ENCODE data around the gene LCP2.

Gene LCP2

GRCh38 chr5:170296036-170296934 is 1.3 kb downstream of the LCP2 start:
- Histone ChIP-seq H3K9me2 (replicated peaks; ENCODE audit: low read depth, low read length) (no peaks in the 10 kb centered on the region), H3K27me3 (ENCODE audit: insufficient read depth, low read length, poor library complexity, severe bottlenecking) (no peaks in the 10 kb centered on the region), H3F3A (ENCODE audit: low read depth) (no peaks in the 10 kb centered on the region), H3K4me1 (ENCODE audit: insufficient read depth, low read length, poor library complexity, severe bottlenecking) (peaks cover 36% of the 10 kb centered on the region), H3K4me2 (ENCODE audit: low read depth, low read length, poor library complexity, severe bottlenecking) (peak overlapping the region; percentile 91), H3K36me3 (ENCODE audit: insufficient read depth, low read length) (peaks cover 18% of the 10 kb centered on the region), H4K20me1 (ENCODE audit: insufficient read depth, low read length, poor library complexity, severe bottlenecking) (peaks cover 33% of the 10 kb centered on the region), H3K9me3 (ENCODE audit: insufficient read depth, low read depth, low read length) (no peaks in the 10 kb centered on the region), H3K79me2 (ENCODE audit: insufficient read depth, low read length) (peaks cover 88% of the 10 kb centered on the region), H3K9ac (ENCODE audit: low read depth, low read length, poor library complexity, severe bottlenecking) (peak overlapping the region; percentile 99), H3K4me3 (ENCODE audit: low read length, poor library complexity, severe bottlenecking) (peak overlapping the region; percentile 99), H2AFZ (ENCODE audit: low read length) (no peak overlapping the region)
- TF ChIP-seq EZH2phosphoT487 (IDR thresholded peaks at IDR 0.05; ENCODE audit: borderline replicate concordance) (no peak), CTCF (conservative IDR thresholded peaks at IDR 0.05; ENCODE audit: low read length) (no peak)

GRCh38 chr5:170294556-170294955 is 3.0 kb downstream of the LCP2 start:
- no peak for TF ChIP-seq EZH2phosphoT487 (IDR thresholded peaks at IDR 0.05; ENCODE audit: borderline replicate concordance)
- TF ChIP-seq CTCF (conservative IDR thresholded peaks at IDR 0.05; ENCODE audit: low read length) = no peak
- H3K27me3 ChIP-seq (ENCODE audit: insufficient read depth, low read length, poor library complexity, severe bottlenecking) = no peaks in the 10 kb centered on the region
- H4K20me1 ChIP-seq (ENCODE audit: insufficient read depth, low read length, poor library complexity, severe bottlenecking) = peaks cover 36% of the 10 kb centered on the region
- H3K9me3 ChIP-seq (ENCODE audit: insufficient read depth, low read depth, low read length) = no peaks in the 10 kb centered on the region
- H2AFZ ChIP-seq (ENCODE audit: low read length) = no peak overlapping the region
- peaks cover 42% of the 10 kb centered on the region for H3K4me1 ChIP-seq (ENCODE audit: insufficient read depth, low read length, poor library complexity, severe bottlenecking)
- H3K9ac ChIP-seq (ENCODE audit: low read depth, low read length, poor library complexity, severe bottlenecking) = peak overlapping the region; percentile 99
- H3F3A ChIP-seq (ENCODE audit: low read depth) = no peaks in the 10 kb centered on the region
- peaks cover 32% of the 10 kb centered on the region for H3K36me3 ChIP-seq (ENCODE audit: insufficient read depth, low read length)
- peaks cover 95% of the 10 kb centered on the region for H3K79me2 ChIP-seq (ENCODE audit: insufficient read depth, low read length)
- H3K4me2 ChIP-seq (ENCODE audit: low read depth, low read length, poor library complexity, severe bottlenecking) = peak overlapping the region; percentile 91
- H3K9me2 ChIP-seq (replicated peaks; ENCODE audit: low read depth, low read length) = no peaks in the 10 kb centered on the region
- H3K4me3 ChIP-seq (ENCODE audit: low read length, poor library complexity, severe bottlenecking) = peak overlapping the region; percentile 99

GRCh38 chr5:170294057-170294456 is 3.5 kb downstream of the LCP2 start:
- Histone ChIP-seq H3K4me3 (ENCODE audit: low read length, poor library complexity, severe bottlenecking) (peak overlapping the region; percentile 99), H3K79me2 (ENCODE audit: insufficient read depth, low read length) (peaks cover 96% of the 10 kb centered on the region)

More at GRCh38 chr5:170294057-170294456, 3.5 kb downstream of the LCP2 start:
- no peaks in the 10 kb centered on the region for H3K9me2 ChIP-seq (replicated peaks; ENCODE audit: low read depth, low read length)
- no peaks in the 10 kb centered on the region for H3K9me3 ChIP-seq (ENCODE audit: insufficient read depth, low read depth, low read length)
- peaks cover 45% of the 10 kb centered on the region for H3K4me1 ChIP-seq (ENCODE audit: insufficient read depth, low read length, poor library complexity, severe bottlenecking)
- H3K4me2 ChIP-seq (ENCODE audit: low read depth, low read length, poor library complexity, severe bottlenecking) = peak overlapping the region; percentile 91
- peaks cover 36% of the 10 kb centered on the region for H3K36me3 ChIP-seq (ENCODE audit: insufficient read depth, low read length)
- TF ChIP-seq EZH2phosphoT487 (IDR thresholded peaks at IDR 0.05; ENCODE audit: borderline replicate concordance) (no peak), CTCF (conservative IDR thresholded peaks at IDR 0.05; ENCODE audit: low read length) (no peak)
- H3K27me3 ChIP-seq (ENCODE audit: insufficient read depth, low read length, poor library complexity, severe bottlenecking) = no peaks in the 10 kb centered on the region
- no peak overlapping the region for H2AFZ ChIP-seq (ENCODE audit: low read length)
- peak overlapping the region; percentile 99 for H3K9ac ChIP-seq (ENCODE audit: low read depth, low read length, poor library complexity, severe bottlenecking)
- peaks cover 39% of the 10 kb centered on the region for H4K20me1 ChIP-seq (ENCODE audit: insufficient read depth, low read length, poor library complexity, severe bottlenecking)
- no peaks in the 10 kb centered on the region for H3F3A ChIP-seq (ENCODE audit: low read depth)

Data from Loucy (cell line).